ACC112 (cell line): ENCODE measurements around the gene CDKN2AIPNL.

Source experiments
- H2AFZ ChIP-seq: fragments of 200-600 bp; sonication (generic); one replicate; pipeline ENCODE4 v1.6.0; 2017; ENCODE audit warnings: antibody characterized with exemption, low read length; ENCODE audit not compliant: unreplicated experiment
- H3K27ac ChIP-seq: fragments of 200-600 bp; sonication (generic); 2 replicates; pipeline ENCODE4 v1.5.1; 2014; ENCODE audit warnings: low read depth, mild to moderate bottlenecking, antibody characterized with exemption, low read length, moderate library complexity
- H3K27me3 ChIP-seq: fragments of 200-600 bp; sonication (generic); 2 replicates; pipeline ENCODE4 v1.6.1; 2014; ENCODE audit warnings: mild to moderate bottlenecking, antibody characterized with exemption, low read length, moderate library complexity, mixed read lengths; ENCODE audit not compliant: insufficient read depth
- H3K36me3 ChIP-seq: fragments of 200-600 bp; sonication (generic); 2 replicates; pipeline ENCODE4 v1.6.1; 2016; ENCODE audit warnings: mild to moderate bottlenecking, antibody characterized with exemption, low read length, moderate library complexity, mixed read lengths; ENCODE audit not compliant: insufficient read depth
- H3K4me1 ChIP-seq: fragments of 200-600 bp; sonication (generic); one replicate; pipeline ENCODE4 v1.6.1; 2016; ENCODE audit warnings: low read length, mixed read lengths; ENCODE audit not compliant: insufficient read depth, unreplicated experiment, control insufficient read depth
- H3K4me3 ChIP-seq: fragments of 200-600 bp; sonication (generic); 2 replicates; pipeline ENCODE4 v1.5.1; 2014; ENCODE audit warnings: mild to moderate bottlenecking, low read depth, low read length
- H3K79me2 ChIP-seq: fragments of 200-600 bp; sonication (generic); one replicate; pipeline ENCODE4 v1.6.0; 2016; ENCODE audit warnings: low read length; ENCODE audit not compliant: control insufficient read depth, unreplicated experiment, insufficient read depth

CDKN2AIPNL gene

DNA sequence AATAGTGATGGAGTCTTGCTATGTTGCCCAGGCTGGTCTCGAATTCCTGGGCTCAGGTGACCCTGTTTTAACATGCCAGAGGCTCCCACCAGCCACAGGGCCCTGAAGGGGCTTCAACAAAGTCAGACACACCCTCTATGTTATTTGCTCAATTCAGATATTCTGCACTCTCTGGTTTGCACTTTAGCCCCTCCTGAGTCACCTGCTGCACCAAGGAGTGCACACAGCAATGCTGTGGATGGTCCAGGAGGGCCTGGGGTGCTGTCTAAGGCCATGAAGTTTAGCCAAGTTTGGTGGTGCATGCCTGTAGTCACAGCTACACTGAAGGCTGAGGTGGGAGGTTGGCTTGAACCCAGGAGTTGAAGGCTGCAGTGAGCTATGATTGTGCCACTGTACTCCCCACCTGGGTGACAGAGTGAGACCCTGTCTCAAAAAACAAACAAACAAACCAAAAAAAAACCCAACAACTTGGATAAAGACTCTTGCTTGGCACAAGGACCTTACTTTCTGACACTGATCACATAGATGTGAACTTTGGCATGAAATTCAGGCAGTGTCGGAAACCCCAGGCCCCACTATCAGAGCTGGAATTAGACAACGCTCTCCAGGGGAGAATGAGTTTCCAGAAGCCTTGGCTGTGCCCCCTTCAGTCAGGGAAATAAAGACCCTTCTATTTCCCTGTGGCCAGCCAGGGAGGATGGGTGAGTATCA lies 39.7 kb upstream of the CDKN2AIPNL start:
- H3K27me3 ChIP-seq, result no peaks in the 10 kb centered on the region
- no peak overlapping the region for H3K27ac ChIP-seq
- no peaks in the 10 kb centered on the region for H3K79me2 ChIP-seq
- no peak overlapping the region for H2AFZ ChIP-seq
- H3K4me1 ChIP-seq, result peaks cover 27% of the 10 kb centered on the region
- H3K4me3 ChIP-seq, result no peak overlapping the region
- no peaks in the 10 kb centered on the region for H3K36me3 ChIP-seq

- Histone ChIP-seq H3K27ac (no peak overlapping the region), H3K4me1 (peaks cover 27% of the 10 kb centered on the region), H3K27me3 (no peaks in the 10 kb centered on the region), H2AFZ (no peak overlapping the region), H3K79me2 (no peaks in the 10 kb centered on the region), H3K4me3 (no peak overlapping the region), H3K36me3 (no peaks in the 10 kb centered on the region)
Observed at GRCh38 chr5:134450374-134450773, 38.7 kb upstream of the CDKN2AIPNL start.

DNA sequence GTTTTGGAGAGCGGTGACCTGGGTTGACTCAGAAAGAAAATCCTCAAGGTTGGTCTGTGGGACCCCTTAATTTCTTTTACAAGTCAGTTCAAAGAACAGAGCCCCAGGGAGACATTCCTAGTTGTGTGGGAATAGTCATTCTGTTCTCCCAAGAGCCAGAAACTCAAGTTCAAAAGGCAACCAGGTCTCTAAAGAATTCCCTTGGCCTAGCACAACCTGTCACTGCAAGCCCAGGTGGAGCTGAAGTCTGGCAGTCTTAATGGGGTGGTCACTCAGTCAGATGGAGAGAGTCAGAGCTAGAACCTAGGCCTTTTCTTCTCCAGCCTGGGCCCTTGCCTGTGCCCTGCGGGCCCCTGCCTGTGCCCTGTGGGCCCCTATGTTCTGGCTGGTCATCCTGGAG lies 37.5 kb upstream of the CDKN2AIPNL start:
- H3K27me3 ChIP-seq, result no peaks in the 10 kb centered on the region
- no peak overlapping the region for H2AFZ ChIP-seq
- H3K36me3 ChIP-seq, result no peaks in the 10 kb centered on the region
- peaks cover 27% of the 10 kb centered on the region for H3K4me1 ChIP-seq
- no peak overlapping the region for H3K4me3 ChIP-seq
- no peak overlapping the region for H3K27ac ChIP-seq
- no peaks in the 10 kb centered on the region for H3K79me2 ChIP-seq

DNA sequence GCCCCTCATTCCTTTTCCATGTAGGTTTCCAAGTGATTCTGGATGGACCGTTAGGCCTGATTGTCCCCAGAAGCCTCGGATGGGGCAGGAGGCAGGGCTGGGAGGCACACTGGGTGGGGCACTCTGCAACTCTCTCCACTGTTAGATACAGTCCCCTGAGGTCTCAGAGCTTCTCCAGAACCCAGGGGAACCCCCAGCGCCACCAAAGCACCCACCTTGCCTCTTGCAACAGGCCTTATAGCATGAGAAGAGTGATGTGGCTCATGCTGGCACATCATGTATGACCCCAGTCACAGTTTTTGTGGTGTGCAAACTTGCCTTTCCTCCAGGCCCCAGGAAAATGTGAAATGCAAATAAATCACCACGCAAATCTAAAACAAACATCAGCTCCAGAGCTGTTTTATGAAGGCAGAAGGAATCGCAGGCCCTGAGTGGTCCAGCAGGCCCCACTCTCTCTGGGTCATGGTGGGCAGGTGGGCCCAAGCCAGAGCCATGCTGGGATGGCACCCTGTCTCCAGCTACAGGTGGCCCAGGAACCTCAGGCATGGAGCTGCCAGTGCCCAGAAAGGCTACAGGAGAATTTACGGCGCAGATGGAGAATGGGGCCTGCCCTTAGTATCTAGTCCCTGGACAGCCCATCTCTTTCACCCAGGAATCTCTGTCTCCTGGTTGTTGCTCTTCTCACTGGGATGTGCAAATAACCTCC lies 36.3 kb upstream of the CDKN2AIPNL start:
- Histone ChIP-seq H3K36me3 (no peaks in the 10 kb centered on the region), H3K27ac (no peak overlapping the region), H3K4me3 (no peak overlapping the region), H3K27me3 (no peaks in the 10 kb centered on the region), H2AFZ (no peak overlapping the region), H3K4me1 (peaks cover 23% of the 10 kb centered on the region), H3K79me2 (no peaks in the 10 kb centered on the region)

DNA sequence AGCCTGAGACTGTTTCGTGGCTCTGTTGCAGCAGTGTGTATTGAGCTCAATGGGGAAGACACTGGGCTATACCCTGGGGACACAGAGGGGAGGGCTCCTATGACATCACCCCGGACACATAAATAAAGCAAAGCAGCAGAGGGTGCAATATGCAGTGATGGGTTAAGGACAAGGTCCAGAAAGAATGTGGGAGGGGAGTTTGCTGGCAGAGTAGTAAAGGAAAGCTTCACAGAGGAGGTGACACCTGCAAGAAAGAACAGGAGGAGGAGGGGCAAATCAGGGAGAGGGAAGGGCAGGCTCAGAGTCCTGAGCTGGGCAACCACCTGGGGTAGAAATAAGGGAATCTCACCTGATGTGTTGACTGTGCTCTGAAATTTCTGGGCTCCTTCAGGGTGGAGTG lies 35.3 kb upstream of the CDKN2AIPNL start:
- Histone ChIP-seq H3K36me3 (no peaks in the 10 kb centered on the region), H3K27ac (no peak overlapping the region), H2AFZ (no peak overlapping the region), H3K4me1 (peaks cover 15% of the 10 kb centered on the region), H3K4me3 (no peak overlapping the region), H3K79me2 (no peaks in the 10 kb centered on the region), H3K27me3 (no peaks in the 10 kb centered on the region)

DNA sequence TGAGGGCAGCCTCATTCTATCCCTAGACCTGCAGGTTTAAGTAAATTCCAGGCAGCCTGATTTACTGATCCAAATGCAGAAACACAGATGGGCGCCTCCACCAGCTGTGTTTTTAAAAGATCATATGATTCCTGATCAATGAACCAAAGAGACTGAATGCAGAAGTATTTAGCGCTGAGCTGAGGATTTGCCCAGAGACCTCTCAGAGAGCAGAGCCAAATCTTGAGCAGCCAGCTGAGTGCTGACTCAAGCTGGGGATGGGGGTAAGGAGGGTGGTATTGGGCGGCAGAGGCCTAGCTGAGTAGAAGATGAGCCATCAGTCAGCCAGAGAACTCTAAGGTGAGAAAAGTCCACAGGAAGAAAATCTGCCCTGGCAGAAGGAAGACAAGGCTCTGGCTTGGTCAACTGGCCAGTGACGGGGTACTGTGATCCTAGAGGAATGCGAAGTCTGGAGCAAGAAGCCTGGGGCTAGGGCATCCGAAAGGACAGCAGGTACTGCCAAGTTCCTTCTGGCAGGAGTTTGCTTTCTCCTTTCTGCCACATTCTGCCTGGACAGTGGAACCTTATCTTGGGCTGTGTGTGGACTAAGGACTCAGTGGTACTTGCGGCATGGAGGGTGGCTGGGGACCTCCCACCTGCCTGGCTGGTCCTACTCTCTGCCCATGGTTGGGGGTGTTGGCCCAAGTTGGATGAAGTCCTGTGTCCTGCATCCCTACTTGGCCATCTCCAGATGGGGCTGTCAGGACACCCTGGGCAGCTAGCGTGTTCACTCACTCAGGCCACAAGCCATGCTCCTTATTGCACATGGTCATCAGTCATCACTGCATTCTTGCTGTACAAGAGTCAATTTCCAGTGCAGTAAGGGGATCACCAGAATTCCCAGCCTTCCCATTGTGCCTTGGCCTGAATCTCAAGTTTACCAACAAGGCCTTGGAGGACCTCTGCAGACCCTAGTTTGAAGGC lies 34.5 kb upstream of the CDKN2AIPNL start:
- H3K4me1 ChIP-seq, result peaks cover 7% of the 10 kb centered on the region
- no peak overlapping the region for H3K4me3 ChIP-seq
- no peaks in the 10 kb centered on the region for H3K79me2 ChIP-seq
- no peak overlapping the region for H3K27ac ChIP-seq
- H2AFZ ChIP-seq, result no peak overlapping the region
- H3K27me3 ChIP-seq, result no peaks in the 10 kb centered on the region
- no peaks in the 10 kb centered on the region for H3K36me3 ChIP-seq

DNA sequence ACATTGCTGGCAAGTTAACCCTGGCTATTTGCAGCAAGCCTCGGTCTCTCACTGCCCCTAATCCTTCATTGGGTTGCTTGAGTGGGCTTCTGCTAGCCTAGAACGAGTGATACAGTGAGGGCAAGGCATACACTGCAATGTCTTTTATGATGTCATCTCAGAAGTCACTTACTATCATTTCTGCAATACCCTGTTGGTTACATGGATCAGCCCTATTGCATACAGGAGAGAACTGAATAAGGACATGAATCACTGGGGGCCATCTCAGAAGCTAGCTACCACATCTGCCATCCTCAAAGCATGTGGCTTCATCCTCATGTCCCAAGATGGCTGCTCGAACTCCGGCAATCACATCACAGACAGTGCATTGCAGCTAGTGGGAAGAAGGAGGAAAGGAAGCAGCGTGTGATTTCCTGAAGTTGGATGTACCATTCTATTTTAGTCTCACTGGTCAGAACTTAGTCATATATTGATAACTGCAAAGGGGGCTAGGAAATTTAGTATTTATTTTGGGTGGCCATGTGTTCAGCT lies 33.3 kb upstream of the CDKN2AIPNL start:
- Histone ChIP-seq H3K27me3 (no peaks in the 10 kb centered on the region), H3K4me3 (no peak overlapping the region), H3K79me2 (no peaks in the 10 kb centered on the region), H3K36me3 (no peaks in the 10 kb centered on the region), H3K27ac (no peak overlapping the region), H2AFZ (no peak overlapping the region), H3K4me1 (peaks cover 5% of the 10 kb centered on the region)

- H3K4me1 ChIP-seq, result peaks cover 39% of the 10 kb centered on the region
- H3K27ac ChIP-seq, result no peak overlapping the region
- no peaks in the 10 kb centered on the region for H3K79me2 ChIP-seq
- H2AFZ ChIP-seq, result no peak overlapping the region
- no peaks in the 10 kb centered on the region for H3K36me3 ChIP-seq
- H3K27me3 ChIP-seq, result no peaks in the 10 kb centered on the region
- H3K4me3 ChIP-seq, result no peak overlapping the region
Observed at GRCh38 chr5:134440201-134440755, 28.6 kb upstream of the CDKN2AIPNL start.

GRCh38 chr5:134439210-134439654 lies 27.6 kb upstream of the CDKN2AIPNL start:
- H2AFZ ChIP-seq, result no peak overlapping the region

DNA sequence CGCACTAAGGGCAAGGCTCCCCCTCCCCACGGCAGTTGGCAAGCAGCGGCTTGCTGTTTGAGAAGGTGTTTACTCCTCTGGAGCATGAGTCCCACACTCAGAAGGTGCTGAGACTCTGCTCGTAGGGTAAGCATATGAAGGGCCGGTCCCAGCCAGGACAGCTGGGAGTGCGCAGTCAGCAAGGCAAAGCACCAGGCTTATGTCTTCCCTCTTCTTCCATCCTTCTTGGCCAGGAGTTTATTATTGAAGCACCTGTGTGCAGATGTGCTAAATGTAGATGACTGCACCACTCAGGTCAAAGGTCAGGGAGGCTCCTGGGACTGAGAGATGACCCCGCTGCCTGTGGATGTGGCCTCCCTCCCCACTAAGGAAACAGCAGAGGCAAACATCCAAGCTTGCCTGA lies 27.0 kb upstream of the CDKN2AIPNL start:
- Histone ChIP-seq H3K36me3 (no peaks in the 10 kb centered on the region), H3K4me1 (peaks cover 40% of the 10 kb centered on the region), H3K27ac (peak overlapping the region; percentile 91), H3K4me3 (peak overlapping the region; percentile 40; the same call in 1 of the 2 replicates), H3K27me3 (no peaks in the 10 kb centered on the region), H2AFZ (no peak overlapping the region), H3K79me2 (no peaks in the 10 kb centered on the region)

More at GRCh38 chr5:134439210-134439654, 27.6 kb upstream of the CDKN2AIPNL start:
- Histone ChIP-seq H3K4me3 (peak overlapping the region; percentile 40; the same call in 1 of the 2 replicates), H3K27ac (peak overlapping the region; percentile 91), H3K4me1 (peaks cover 40% of the 10 kb centered on the region), H3K79me2 (no peaks in the 10 kb centered on the region), H3K27me3 (no peaks in the 10 kb centered on the region), H3K36me3 (no peaks in the 10 kb centered on the region)
